ENCODE data around the gene TMLHE. TPM values are rescaled to one million over a fixed set of nuclear protein-coding genes. Genes with fewer than 3 reads are reported as not detected.

TMLHE gene, protein sequence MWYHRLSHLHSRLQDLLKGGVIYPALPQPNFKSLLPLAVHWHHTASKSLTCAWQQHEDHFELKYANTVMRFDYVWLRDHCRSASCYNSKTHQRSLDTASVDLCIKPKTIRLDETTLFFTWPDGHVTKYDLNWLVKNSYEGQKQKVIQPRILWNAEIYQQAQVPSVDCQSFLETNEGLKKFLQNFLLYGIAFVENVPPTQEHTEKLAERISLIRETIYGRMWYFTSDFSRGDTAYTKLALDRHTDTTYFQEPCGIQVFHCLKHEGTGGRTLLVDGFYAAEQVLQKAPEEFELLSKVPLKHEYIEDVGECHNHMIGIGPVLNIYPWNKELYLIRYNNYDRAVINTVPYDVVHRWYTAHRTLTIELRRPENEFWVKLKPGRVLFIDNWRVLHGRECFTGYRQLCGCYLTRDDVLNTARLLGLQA
- total RNA-seq (2022; extraction: Qiagen RNA extraction; ENCODE audit: low read depth): 9.5 to 12.9 TPM (median 10.9 TPM) in 5 replicates

DNA sequence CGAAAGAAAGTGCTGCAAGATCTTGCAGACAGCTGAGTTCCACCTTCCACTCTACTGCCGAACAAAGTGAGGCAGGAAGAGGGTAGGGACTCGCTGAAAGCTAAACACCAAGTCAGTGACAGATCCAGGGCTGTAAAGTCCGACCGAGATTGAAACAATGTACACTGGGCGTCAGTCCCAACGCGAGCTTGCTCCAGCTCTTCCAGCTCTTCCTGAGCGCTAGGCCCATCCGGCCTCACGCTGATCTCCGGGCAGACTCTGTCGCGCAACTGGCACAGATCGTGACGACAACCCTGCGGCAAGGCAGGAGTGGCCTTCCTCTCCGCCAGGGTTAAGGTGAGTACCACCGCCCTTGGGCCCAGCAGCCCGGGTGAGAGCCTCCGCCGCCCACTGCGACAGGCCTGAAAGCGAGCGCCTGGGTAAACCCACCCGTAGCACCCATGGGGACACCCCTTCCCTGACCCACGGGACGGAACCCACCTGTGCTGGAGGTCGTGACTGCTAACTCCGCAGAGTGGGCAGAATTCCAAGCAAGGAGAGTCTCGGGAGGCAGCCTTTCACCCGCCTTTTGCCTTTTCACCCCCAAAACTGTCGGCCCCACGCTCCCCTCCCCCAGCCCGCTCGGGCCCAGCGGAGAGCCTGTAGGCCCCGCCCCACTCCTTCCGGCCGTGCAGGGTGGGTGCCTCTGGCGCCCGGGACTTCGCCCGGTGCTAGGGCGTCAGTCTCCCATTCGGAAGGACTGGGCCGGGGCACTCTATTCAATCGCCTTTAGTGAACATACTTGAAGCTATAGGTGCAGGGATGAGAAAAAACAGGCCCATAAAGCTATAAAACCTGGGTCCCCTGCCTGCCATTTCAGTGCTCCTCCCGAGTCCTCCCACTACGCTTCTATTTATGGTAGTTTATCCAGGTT, at the start of gene TMLHE, which contains the start of gene SPRY3:
Gene TMLHE, minus strand, starts transcription at position 641 of the 913 bp plus-strand sequence. CDS start 67,676 bp downstream, outside the sequence.
Gene SPRY3, plus strand, starts transcription at position 275 of the 913 bp plus-strand sequence.

DNA sequence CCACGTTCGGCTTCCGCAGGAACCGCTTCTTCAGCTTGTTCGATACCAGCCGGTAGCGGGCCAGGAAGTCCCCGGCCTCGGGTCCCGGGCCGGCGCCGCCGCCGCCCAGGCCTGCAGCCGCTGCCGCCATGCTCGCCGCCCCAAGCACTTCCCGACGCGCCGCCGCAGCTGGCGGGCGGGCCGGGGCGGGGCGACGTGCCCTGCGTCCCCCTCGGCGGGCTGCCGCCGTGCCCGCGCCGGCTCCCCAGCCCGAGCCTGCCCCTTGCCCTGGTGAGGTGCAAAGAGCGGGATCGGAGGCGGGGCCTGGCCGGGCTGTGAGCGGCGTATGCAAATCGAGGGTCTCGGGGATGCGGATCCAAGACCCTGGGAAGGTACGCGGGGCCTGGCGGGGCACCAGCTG, 154.3 kb downstream of the TMLHE start, which contains the start of gene F8A3:
Gene F8A3, minus strand, starts transcription at position 150 of the 400 bp plus-strand sequence. Its CDS starts 20 bp downstream, at position 130.

Other genes with a start within 250 kb of the TMLHE start
- gene F8A2, start 230.9 kb downstream of the TMLHE start, total RNA-seq (2022; extraction: Qiagen RNA extraction; ENCODE audit: low read depth): not detected in 5 replicates
- 0.37 to 1.1 TPM (median 0.65 TPM) in 5 replicates for gene F8A3, start 154.3 kb downstream of the TMLHE start, total RNA-seq (2022; extraction: Qiagen RNA extraction; ENCODE audit: low read depth)
- gene SPRY3, start 366 bp downstream of the TMLHE start, total RNA-seq (2022; extraction: Qiagen RNA extraction; ENCODE audit: low read depth): 0.10 to 0.15 TPM (median 0.14 TPM) in 5 replicates

Measured in A549 treated with DMSO at 1 μM for 4 hours (cell line).